Coronary artery (tissue), 2 donors: ENCODE data around the gene TSSK2.

Experiments
- DNase-seq: peaks from one replicate; pipeline ENCODE4 v3.0.0-alpha.2; 2017; ENCODE audit warnings: low spot score
- H3K27ac ChIP-seq, 2 donors: fragments of 200-600 bp; sonication (generic); one replicate each; pipeline ENCODE4 v1.5.1; 2016 to 2019
- H3K4me3 ChIP-seq: fragments of 200-600 bp; sonication (generic); 2 replicates; pipeline ENCODE4 v1.5.1; 2016; ENCODE audit warnings: mild to moderate bottlenecking, moderate library complexity
- TF ChIP-seq, protein P1 (sequence below): fragments of 200-600 bp; sonication (generic); IDR thresholded peaks from one replicate; pipeline ENCODE4 v1.5.1; 2019; ENCODE audit warnings: antibody characterized with exemption

The TSSK2 gene

GRCh38 chr22:19111140-19111539 lies 20.0 kb upstream of the TSSK2 start:
- TF ChIP-seq, protein P1, sequence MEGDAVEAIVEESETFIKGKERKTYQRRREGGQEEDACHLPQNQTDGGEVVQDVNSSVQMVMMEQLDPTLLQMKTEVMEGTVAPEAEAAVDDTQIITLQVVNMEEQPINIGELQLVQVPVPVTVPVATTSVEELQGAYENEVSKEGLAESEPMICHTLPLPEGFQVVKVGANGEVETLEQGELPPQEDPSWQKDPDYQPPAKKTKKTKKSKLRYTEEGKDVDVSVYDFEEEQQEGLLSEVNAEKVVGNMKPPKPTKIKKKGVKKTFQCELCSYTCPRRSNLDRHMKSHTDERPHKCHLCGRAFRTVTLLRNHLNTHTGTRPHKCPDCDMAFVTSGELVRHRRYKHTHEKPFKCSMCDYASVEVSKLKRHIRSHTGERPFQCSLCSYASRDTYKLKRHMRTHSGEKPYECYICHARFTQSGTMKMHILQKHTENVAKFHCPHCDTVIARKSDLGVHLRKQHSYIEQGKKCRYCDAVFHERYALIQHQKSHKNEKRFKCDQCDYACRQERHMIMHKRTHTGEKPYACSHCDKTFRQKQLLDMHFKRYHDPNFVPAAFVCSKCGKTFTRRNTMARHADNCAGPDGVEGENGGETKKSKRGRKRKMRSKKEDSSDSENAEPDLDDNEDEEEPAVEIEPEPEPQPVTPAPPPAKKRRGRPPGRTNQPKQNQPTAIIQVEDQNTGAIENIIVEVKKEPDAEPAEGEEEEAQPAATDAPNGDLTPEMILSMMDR, result no peak
- no peak for DNase-seq
- Histone ChIP-seq H3K27ac (no peak overlapping the region), H3K4me3 (no peak overlapping the region)

DNA sequence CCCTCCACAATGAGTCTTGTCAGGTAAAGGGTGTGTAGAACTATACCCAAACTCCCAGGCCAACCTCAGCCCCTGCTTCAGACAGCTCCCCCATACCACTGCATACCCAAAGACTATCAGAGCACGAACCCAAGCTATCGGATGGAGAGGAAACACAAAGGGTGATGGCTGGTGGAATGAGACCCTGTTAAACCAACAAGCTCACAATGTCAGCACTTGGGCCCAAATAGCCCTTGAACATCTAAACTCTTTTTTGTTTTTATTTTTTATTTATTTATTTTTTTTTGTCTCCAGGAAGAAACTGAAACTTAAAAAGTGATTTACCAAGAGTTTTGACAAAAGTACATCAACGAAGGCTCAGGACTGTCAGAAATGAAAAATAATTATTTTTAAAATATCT lies 19.5 kb upstream of the TSSK2 start:
- H3K27ac ChIP-seq, result no peak overlapping the region
- no peak for DNase-seq

DNA sequence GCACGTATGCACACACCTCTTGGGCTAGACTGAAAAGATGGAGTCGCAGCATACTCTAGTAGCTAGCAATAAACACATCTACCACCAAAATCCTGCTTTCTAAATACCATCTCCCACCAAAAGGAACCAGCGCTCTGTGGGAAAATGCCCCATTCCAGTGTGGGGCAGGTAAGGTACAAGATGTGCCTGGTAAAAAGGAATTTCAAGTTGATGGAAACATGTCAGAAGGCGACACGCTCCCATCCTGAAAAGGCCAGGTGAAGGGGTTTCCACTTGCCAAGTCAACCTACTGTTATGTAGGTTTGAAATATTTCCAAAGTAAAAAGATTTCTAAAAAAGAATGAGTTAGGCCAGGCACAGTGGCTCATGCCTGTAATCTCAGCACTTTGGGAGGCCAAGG lies 17.7 kb upstream of the TSSK2 start:
- H3K27ac ChIP-seq, result no peak overlapping the region
- DNase-seq, result no peak
- TF ChIP-seq, protein P1, result no peak
- no peak overlapping the region for H3K4me3 ChIP-seq

More for the DNA sequence above, 19.5 kb upstream of the TSSK2 start:
- TF ChIP-seq, protein P1, result no peak
- H3K4me3 ChIP-seq, result no peak overlapping the region

- no peak for DNase-seq
- Histone ChIP-seq H3K4me3 (no peak overlapping the region), H3K27ac (no peak overlapping the region)
- TF ChIP-seq, protein P1, result no peak
These were observed 16.0 kb upstream of the TSSK2 start for GRCh38 chr22:19114984-19115552.

DNA sequence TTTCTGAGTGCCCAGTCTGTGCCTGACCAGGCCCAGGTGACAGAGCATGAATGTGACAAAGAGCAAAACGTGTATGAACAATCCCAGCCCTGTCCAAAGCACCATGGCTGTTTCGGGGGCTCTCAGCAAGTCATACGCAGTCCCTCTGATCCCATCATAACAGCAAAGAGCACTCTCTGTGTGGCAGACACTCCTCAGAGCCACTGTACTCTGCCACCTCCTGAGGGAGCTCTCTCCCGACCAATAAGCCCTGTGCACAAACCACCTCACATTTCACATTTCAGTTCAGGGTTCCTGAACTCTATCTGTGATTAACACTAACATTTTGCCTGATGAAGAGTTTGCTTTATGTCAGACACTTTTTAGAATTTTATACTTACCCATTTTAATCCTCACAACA lies 15.5 kb upstream of the TSSK2 start:
- DNase-seq, result no peak
- Histone ChIP-seq H3K27ac (no peak overlapping the region), H3K4me3 (no peak overlapping the region)
- TF ChIP-seq, protein P1, result no peak

- no peak for DNase-seq
- Histone ChIP-seq H3K4me3 (no peak overlapping the region), H3K27ac (no peak overlapping the region)
- TF ChIP-seq, protein P1, result no peak
These were observed 14.0 kb upstream of the TSSK2 start for GRCh38 chr22:19117111-19117512.

DNA sequence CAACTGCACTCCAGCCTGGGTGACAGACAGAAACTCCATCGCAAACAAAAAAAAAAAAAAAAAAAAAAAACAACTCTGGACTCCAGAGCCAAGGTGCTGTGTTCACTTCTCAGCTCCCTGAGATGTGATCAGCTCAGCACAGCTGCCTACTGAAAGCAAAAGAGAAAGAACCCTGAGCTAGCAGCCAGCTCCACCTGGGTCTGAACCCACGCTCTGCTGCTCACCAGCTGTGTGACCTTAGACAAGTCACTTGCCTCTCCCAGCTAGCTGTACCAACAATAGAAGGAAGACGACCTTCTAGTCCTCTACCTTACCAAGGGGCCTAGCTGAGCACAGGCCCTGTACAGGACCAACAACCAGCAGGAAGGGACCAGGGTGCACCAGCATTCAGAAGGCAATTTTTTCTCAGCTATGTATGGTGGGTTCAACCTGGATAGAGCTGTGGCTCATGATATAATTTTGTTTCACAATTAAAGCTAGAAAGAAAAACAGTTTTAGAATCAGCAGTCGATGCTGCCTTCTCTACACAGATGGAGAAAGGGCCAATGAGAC lies 12.7 kb upstream of the TSSK2 start:
- no peak overlapping the region for H3K27ac ChIP-seq
- TF ChIP-seq, protein P1, result no peak
- DNase-seq, result no peak
- H3K4me3 ChIP-seq, result no peak overlapping the region
